GM12872 (cell line): ENCODE measurements around the gene MXD1.

Source experiments
- TF ChIP-seq, protein P1 (sequence below): IDR thresholded peaks from 3 replicates; pipeline ENCODE4 v1.5.1; 2011; ENCODE audit warnings: low read depth, mild to moderate bottlenecking, low read length, moderate library complexity; ENCODE audit not compliant: insufficient read depth

The MXD1 gene

DNA sequence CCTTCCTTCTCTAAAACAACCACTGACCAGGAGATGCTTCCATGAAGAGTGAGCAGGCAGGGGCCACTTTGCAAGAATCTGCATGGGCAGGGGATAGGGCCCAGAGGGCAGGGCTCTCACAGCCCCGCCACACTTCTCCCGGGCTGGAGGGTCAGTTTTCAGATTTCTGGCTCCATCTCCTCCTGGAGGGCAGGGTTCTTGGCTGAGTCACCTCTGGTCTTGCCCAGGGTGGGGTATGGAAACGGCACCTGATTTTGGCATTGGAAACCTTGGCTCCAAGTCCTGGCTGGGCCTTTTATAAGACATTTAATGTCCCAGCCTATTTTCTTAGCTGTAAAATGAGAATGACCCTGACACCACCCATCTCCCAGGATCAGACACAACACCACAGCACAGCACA, 74.1 kb downstream of the MXD1 start:
- TF ChIP-seq, protein P1, sequence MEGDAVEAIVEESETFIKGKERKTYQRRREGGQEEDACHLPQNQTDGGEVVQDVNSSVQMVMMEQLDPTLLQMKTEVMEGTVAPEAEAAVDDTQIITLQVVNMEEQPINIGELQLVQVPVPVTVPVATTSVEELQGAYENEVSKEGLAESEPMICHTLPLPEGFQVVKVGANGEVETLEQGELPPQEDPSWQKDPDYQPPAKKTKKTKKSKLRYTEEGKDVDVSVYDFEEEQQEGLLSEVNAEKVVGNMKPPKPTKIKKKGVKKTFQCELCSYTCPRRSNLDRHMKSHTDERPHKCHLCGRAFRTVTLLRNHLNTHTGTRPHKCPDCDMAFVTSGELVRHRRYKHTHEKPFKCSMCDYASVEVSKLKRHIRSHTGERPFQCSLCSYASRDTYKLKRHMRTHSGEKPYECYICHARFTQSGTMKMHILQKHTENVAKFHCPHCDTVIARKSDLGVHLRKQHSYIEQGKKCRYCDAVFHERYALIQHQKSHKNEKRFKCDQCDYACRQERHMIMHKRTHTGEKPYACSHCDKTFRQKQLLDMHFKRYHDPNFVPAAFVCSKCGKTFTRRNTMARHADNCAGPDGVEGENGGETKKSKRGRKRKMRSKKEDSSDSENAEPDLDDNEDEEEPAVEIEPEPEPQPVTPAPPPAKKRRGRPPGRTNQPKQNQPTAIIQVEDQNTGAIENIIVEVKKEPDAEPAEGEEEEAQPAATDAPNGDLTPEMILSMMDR, result no peak

DNA sequence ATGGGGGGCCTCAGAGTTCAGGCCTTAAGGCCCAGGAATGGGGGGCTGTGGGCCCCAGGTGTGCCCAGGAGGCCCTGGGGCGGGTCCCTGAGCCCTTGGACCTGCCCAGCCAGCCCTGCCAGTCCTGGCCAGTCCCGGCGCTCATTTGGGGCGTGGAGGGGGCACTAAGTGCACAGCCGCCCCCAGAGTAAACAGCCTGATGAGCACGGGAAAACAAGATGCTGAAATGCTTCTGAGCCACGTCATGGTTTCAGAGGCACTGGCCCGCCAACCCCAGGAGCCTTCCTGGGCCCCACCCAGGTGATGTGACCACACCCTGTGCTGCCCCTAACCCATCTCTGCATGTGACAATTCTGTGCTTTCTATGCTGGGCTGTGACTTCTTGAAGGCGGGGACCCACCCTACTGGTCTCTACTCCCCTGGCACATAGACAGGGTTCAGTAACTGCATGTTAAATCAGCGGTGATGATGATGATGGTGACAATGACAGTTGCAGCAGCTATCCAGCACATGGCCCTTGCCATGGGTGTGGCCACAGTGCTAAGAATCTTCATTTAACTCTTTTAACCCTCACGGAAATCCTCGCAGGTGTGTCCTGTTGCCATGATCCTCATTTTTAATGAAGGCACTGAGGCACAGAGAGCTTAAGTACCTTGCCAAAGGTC, 74.7 kb downstream of the MXD1 start:
- TF ChIP-seq, protein P1, result no peak
